ENCODE data around the gene KAZN.

- TF ChIP-seq SMC3 (IDR thresholded peaks at IDR 0.05; ENCODE audit: low read depth, low read length), result no peak
- TF ChIP-seq GABPA (IDR thresholded peaks at IDR 0.05; ENCODE audit: low read depth), result no peak
- TF ChIP-seq, protein P1, sequence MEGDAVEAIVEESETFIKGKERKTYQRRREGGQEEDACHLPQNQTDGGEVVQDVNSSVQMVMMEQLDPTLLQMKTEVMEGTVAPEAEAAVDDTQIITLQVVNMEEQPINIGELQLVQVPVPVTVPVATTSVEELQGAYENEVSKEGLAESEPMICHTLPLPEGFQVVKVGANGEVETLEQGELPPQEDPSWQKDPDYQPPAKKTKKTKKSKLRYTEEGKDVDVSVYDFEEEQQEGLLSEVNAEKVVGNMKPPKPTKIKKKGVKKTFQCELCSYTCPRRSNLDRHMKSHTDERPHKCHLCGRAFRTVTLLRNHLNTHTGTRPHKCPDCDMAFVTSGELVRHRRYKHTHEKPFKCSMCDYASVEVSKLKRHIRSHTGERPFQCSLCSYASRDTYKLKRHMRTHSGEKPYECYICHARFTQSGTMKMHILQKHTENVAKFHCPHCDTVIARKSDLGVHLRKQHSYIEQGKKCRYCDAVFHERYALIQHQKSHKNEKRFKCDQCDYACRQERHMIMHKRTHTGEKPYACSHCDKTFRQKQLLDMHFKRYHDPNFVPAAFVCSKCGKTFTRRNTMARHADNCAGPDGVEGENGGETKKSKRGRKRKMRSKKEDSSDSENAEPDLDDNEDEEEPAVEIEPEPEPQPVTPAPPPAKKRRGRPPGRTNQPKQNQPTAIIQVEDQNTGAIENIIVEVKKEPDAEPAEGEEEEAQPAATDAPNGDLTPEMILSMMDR (IDR thresholded peaks at IDR 0.05), result no peak
- no peak for TF ChIP-seq RAD21 (IDR thresholded peaks at IDR 0.05; ENCODE audit: low read length)
- TF ChIP-seq YY1 (IDR thresholded peaks at IDR 0.05; ENCODE audit: low read depth), result no peak
- TF ChIP-seq, protein P2, sequence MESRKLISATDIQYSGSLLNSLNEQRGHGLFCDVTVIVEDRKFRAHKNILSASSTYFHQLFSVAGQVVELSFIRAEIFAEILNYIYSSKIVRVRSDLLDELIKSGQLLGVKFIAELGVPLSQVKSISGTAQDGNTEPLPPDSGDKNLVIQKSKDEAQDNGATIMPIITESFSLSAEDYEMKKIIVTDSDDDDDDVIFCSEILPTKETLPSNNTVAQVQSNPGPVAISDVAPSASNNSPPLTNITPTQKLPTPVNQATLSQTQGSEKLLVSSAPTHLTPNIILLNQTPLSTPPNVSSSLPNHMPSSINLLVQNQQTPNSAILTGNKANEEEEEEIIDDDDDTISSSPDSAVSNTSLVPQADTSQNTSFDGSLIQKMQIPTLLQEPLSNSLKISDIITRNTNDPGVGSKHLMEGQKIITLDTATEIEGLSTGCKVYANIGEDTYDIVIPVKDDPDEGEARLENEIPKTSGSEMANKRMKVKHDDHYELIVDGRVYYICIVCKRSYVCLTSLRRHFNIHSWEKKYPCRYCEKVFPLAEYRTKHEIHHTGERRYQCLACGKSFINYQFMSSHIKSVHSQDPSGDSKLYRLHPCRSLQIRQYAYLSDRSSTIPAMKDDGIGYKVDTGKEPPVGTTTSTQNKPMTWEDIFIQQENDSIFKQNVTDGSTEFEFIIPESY (IDR thresholded peaks at IDR 0.05; ENCODE audit: borderline replicate concordance, low read depth), result no peak
- no peak for TF ChIP-seq POLR2AphosphoS5 (IDR thresholded peaks at IDR 0.05; ENCODE audit: low read depth, low read length)
- TF ChIP-seq JUND (IDR thresholded peaks at IDR 0.05), result no peak
- TF ChIP-seq NFIC (IDR thresholded peaks at IDR 0.05; ENCODE audit: borderline replicate concordance), result no peak
- TF ChIP-seq EP300 (IDR thresholded peaks at IDR 0.05; ENCODE audit: borderline replicate concordance in 1 of 2, low read depth in 1 of 2, low read length in 1 of 2), result no peak
- no peak for TF ChIP-seq RCOR1 (IDR thresholded peaks at IDR 0.05; ENCODE audit: low read length)
- no peak for TF ChIP-seq TAF1 (IDR thresholded peaks at IDR 0.05; ENCODE audit: borderline replicate concordance, low read depth, low read length)
Observed at GRCh38 chr1:15110867-15111230, 512.4 kb downstream of the KAZN start.
